GM21619 (cell line): ENCODE results near the gene RNF151.
A peak's percentile ranks its signal among the peaks of the same experiment; 100 is the strongest.

Source experiments
- ATAC-seq: cut with Tn5 transposase; IDR thresholded peaks from one replicate; pipeline ENCODE4 v1.9.1; 2021; ENCODE audit not compliant: unreplicated experiment

The RNF151 gene

GRCh38 chr16:1976951-1977874, 10.6 kb downstream of the RNF151 start:
- ATAC-seq, result no peak

- no peak for ATAC-seq
Observed at GRCh38 chr16:1977875-1978268, 11.2 kb downstream of the RNF151 start.

- ATAC-seq, result no peak
Observed at GRCh38 chr16:1978476-1979120, 11.9 kb downstream of the RNF151 start.

- ATAC-seq, result no peak
Observed at GRCh38 chr16:1979271-1980029, 12.8 kb downstream of the RNF151 start.

- ATAC-seq, result no peak
Observed at GRCh38 chr16:1980030-1980769, 13.5 kb downstream of the RNF151 start.

GRCh38 chr16:1980770-1981087, 14.1 kb downstream of the RNF151 start:
- no peak for ATAC-seq

- no peak for ATAC-seq
Observed at GRCh38 chr16:1981398-1981836, 14.8 kb downstream of the RNF151 start, which contains the start of gene NOXO1. Gene NOXO1 (minus strand): TSS chr16:1981469. CDS start chr16:1981179, 290 bp downstream.

- no peak for ATAC-seq
Observed at GRCh38 chr16:1982013-1982433, 15.4 kb downstream of the RNF151 start.

- ATAC-seq, result no peak
Observed at GRCh38 chr16:1982991-1983543, 16.4 kb downstream of the RNF151 start.

- ATAC-seq, result peak; percentile 70
Observed at GRCh38 chr16:1983544-1984346, 17.1 kb downstream of the RNF151 start, which contains the start of gene GFER. Gene GFER (plus strand): TSS chr16:1984193. CDS start chr16:1984219, 26 bp downstream.

- peak; percentile 12 for ATAC-seq
Observed at GRCh38 chr16:1984347-1985225, 17.9 kb downstream of the RNF151 start.

GRCh38 chr16:1985466-1986150, 19.0 kb downstream of the RNF151 start:
- no peak for ATAC-seq

- ATAC-seq, result no peak
Observed at GRCh38 chr16:1987198-1987597, 20.5 kb downstream of the RNF151 start.

GRCh38 chr16:1989209-1990100, 22.8 kb downstream of the RNF151 start, which contains the start of gene SYNGR3:
Gene SYNGR3 (plus strand): TSS chr16:1989970. CDS start chr16:1990103, 133 bp downstream.
- no peak for ATAC-seq

- ATAC-seq, result no peak
Observed at GRCh38 chr16:1990101-1990350, 23.4 kb downstream of the RNF151 start.

- ATAC-seq, result peak; percentile 5
Observed at GRCh38 chr16:1990351-1991134, 23.9 kb downstream of the RNF151 start.
